Activated T-helper 1 cell treated with Interleukin-2 at 50 U/mL for 16 hours (primary cell): ENCODE measurements around the gene NUP155.
A peak's percentile ranks its signal among the peaks of the same experiment; 100 is the strongest.
"Not testable (repeated sequence)": the region's sequence is repeated elsewhere in the genome, so short reads cannot be mapped to it uniquely, and the experiment has no call there.

Experiments
- DNase-seq: peaks from one replicate; pipeline ENCODE4 v3.0.0-alpha.2; 2020; ENCODE audit warnings: low read depth

The NUP155 gene

GRCh38 chr5:37275511-37275910 lies 95.4 kb downstream of the NUP155 start:
- no peak for DNase-seq

- no peak for DNase-seq
Observed at GRCh38 chr5:37272511-37272910, 98.4 kb downstream of the NUP155 start.

- not testable (repeated sequence) for DNase-seq
Observed at GRCh38 chr5:37268100-37268499, 102.8 kb downstream of the NUP155 start.

- no peak for DNase-seq
Observed at GRCh38 chr5:37255774-37256358, 115.0 kb downstream of the NUP155 start.

- no peak for DNase-seq
Observed at GRCh38 chr5:37254581-37254980, 116.3 kb downstream of the NUP155 start.

- DNase-seq = no peak
Observed at GRCh38 chr5:37251665-37252064, 119.2 kb downstream of the NUP155 start.

- DNase-seq = no peak
Observed at GRCh38 chr5:37249815-37250164, 121.1 kb downstream of the NUP155 start.

- DNase-seq = peak; percentile 35
Observed at GRCh38 chr5:37248970-37249814, 121.7 kb downstream of the NUP155 start, which contains the start of gene CPLANE1. CPLANE1 (minus strand) TSS chr5:37249376; CDS start chr5:37247698, 1,678 bp downstream.

- no peak for DNase-seq
Observed at GRCh38 chr5:37248421-37248969, 122.4 kb downstream of the NUP155 start.

- no peak for DNase-seq
Observed at GRCh38 chr5:37247496-37247895, 123.4 kb downstream of the NUP155 start.

- no peak for DNase-seq
Observed at GRCh38 chr5:37247036-37247435, 123.9 kb downstream of the NUP155 start.
